BJ (cell line): Measurements from ENCODE around the gene OR6S1. TPM values are rescaled to one million over a fixed set of nuclear protein-coding genes. Genes with fewer than 3 reads are reported as not detected.

Experiments used
- CTCF ChIA-PET: fragments of 350-600 bp; formaldehyde crosslinking; extraction: SDS; loops from one replicate; lab custom pipeline; 2021; ENCODE audit warnings: antibody characterized with exemption, inconsistent platforms; lab: Yijun Ruan, JAX
- POLR2A ChIA-PET: fragments of 300-600 bp; sonication (Branson Sonifier 250); formaldehyde crosslinking; extraction: SDS; loops from one replicate; lab custom pipeline; 2021; ENCODE audit warnings: antibody characterized with exemption; lab: Charles Lee
- DNase-seq: peaks from one replicate; pipeline ENCODE4 v3.0.0-alpha.2; 2011; ENCODE audit warnings: low read depth
- H3K27me3 ChIP-seq: 2 replicates; pipeline ENCODE4 v1.6.0; 2011; ENCODE audit warnings: low read length; ENCODE audit not compliant: control insufficient read depth, insufficient read depth
- H3K36me3 ChIP-seq: 2 replicates; pipeline ENCODE4 v1.5.1; 2011; ENCODE audit warnings: low read length; ENCODE audit not compliant: control insufficient read depth, insufficient read depth
- H3K4me3 ChIP-seq: 2 replicates; pipeline ENCODE4 v1.5.1; 2011; ENCODE audit warnings: low read depth, mild to moderate bottlenecking, control low read depth, low read length
- polyA plus RNA-seq: library from polyadenylated mRNA; depleted of rRNA; stranded (reverse); fragments of >200 nt; gene quantifications from 2 replicates; pipeline ENCODE4 v1.2.3, GENCODE V29; 2011; rRNA removed
- small RNA-seq: library from RNA; depleted of rRNA; stranded (forward); fragments of <200 nt; gene quantifications from one replicate; pipeline ENCODE3, GENCODE V24; 2012; ENCODE audit warnings: low replicate concordance, low read depth; ENCODE audit not compliant: insufficient read length
- TF ChIP-seq, protein P1 (sequence below): IDR thresholded peaks from 2 replicates; pipeline ENCODE4 v1.5.1; 2011; ENCODE audit warnings: low read depth, mild to moderate bottlenecking, control low read depth, inconsistent platforms, low read length, moderate library complexity; ENCODE audit not compliant: insufficient read depth

The OR6S1 gene
- polyA plus RNA-seq, 1 experiment: not detected

DNA sequence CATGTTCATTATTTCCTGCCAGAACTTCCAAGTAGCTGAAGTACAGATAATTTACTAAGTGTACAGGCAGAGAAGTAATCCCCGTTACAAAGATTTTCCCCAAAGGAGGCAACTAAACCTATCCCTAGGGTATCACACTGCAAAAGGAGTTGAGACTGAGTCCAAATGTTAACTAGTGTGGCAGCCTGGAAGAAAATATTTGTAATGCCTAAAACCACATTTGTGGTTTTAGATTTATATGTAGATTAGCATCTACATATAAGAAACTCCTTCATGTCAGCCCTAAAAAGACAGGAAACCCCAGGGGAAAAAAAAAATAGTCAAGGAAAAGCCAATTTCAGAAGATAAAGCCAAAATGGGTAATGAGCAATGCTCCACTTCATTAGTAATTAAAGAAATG, 48.9 kb downstream of the OR6S1 start:
- Histone ChIP-seq H3K4me3 (no peak overlapping the region), H3K27me3 (no peaks in the 10 kb centered on the region; the same call in 1 of the 2 replicates), H3K36me3 (no peaks in the 10 kb centered on the region)
- POLR2A ChIA-PET: no interaction called here
- DNase-seq: no peak
- TF ChIP-seq, protein P1, sequence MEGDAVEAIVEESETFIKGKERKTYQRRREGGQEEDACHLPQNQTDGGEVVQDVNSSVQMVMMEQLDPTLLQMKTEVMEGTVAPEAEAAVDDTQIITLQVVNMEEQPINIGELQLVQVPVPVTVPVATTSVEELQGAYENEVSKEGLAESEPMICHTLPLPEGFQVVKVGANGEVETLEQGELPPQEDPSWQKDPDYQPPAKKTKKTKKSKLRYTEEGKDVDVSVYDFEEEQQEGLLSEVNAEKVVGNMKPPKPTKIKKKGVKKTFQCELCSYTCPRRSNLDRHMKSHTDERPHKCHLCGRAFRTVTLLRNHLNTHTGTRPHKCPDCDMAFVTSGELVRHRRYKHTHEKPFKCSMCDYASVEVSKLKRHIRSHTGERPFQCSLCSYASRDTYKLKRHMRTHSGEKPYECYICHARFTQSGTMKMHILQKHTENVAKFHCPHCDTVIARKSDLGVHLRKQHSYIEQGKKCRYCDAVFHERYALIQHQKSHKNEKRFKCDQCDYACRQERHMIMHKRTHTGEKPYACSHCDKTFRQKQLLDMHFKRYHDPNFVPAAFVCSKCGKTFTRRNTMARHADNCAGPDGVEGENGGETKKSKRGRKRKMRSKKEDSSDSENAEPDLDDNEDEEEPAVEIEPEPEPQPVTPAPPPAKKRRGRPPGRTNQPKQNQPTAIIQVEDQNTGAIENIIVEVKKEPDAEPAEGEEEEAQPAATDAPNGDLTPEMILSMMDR: no peak
- CTCF ChIA-PET: interaction anchor here (0.6 kb wide), 1 partner anchor 1130 kb away, joined by 3 read pairs; no protein-coding TSS in a partner anchor

DNA sequence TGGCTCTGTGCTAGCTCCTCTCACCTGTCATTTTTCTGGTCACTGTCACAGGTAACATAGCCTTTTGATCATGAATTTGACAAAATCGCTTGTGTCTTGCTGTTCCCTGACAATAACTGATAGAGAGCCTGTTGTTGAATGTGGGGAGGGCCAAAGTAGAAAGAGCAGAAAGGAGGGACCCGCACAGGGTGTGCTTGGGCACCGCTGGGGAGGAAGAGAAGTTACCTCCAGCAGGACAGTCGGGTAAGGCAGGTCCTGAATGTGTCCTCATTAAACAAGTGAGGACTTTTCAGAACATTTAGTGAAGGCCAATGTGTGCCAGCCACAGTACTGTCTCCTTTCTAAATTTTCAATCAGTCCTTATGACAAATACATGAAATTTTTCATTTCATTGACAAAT, 50.3 kb downstream of the OR6S1 start, which contains the start of gene RNASE12:
Gene RNASE12, minus strand, starts transcription at position 142 of the 400 bp plus-strand sequence. CDS start 653 bp downstream, outside the sequence.
- CTCF ChIA-PET: no interaction called here
- POLR2A ChIA-PET: no interaction called here
- H3K27me3 ChIP-seq: no peaks in the 10 kb centered on the region; the same call in 1 of the 2 replicates
- no peak for DNase-seq
- no peak within 1 kb of the TSS for H3K4me3 ChIP-seq
- H3K36me3 ChIP-seq: no peaks in the 10 kb centered on the region
- TF ChIP-seq, protein P1: no peak

Small RNA genes within 50 kb of the gene (small RNA-seq; reads per million reads assigned to genes)
- gene RF00019: not detected

Other genes starting within 250 kb of the OR6S1 start
- 12.2 and 12.7 TPM in 2 replicates for gene TEP1, start 228.2 kb downstream of the OR6S1 start, polyA plus RNA-seq
- gene KLHL33, start 205.5 kb downstream of the OR6S1 start, polyA plus RNA-seq: 0.12 and 0.22 TPM in 2 replicates
- 21.2 and 28.9 TPM in 2 replicates for gene OSGEP, start 186.9 kb downstream of the OR6S1 start, polyA plus RNA-seq
- gene APEX1, start 186.5 kb downstream of the OR6S1 start, polyA plus RNA-seq: 219 and 237 TPM in 2 replicates
- 28.6 and 38.3 TPM in 2 replicates for gene PIP4P1, start 180.3 kb downstream of the OR6S1 start, polyA plus RNA-seq
- 18.4 and 21.4 TPM in 2 replicates for gene PNP, start 172.3 kb downstream of the OR6S1 start, polyA plus RNA-seq
- gene RNASE10, start 136.2 kb downstream of the OR6S1 start, polyA plus RNA-seq: not detected in 2 replicates
- gene RNASE9, start 80.6 kb downstream of the OR6S1 start, polyA plus RNA-seq: not detected in 2 replicates
- gene RNASE11, start 53.7 kb downstream of the OR6S1 start, polyA plus RNA-seq: not detected in 2 replicates
- not detected in 2 replicates for gene RNASE12, start 50.3 kb downstream of the OR6S1 start, polyA plus RNA-seq
- gene RNASE4, start 42.9 kb upstream of the OR6S1 start, polyA plus RNA-seq: 38.6 and 42.4 TPM in 2 replicates
- 9.2 and 12.7 TPM in 2 replicates for gene ANG, start 47.1 kb upstream of the OR6S1 start, polyA plus RNA-seq
- gene EDDM3A, start 104.2 kb upstream of the OR6S1 start, polyA plus RNA-seq: not detected in 2 replicates
- not detected in 2 replicates for gene EDDM3B, start 126.7 kb upstream of the OR6S1 start, polyA plus RNA-seq
- gene RNASE6, start 139.6 kb upstream of the OR6S1 start, polyA plus RNA-seq: not detected in 2 replicates
- not detected in 2 replicates for gene RNASE1, start 161.2 kb upstream of the OR6S1 start, polyA plus RNA-seq
- not detected in 2 replicates for gene RNASE3, start 249.7 kb upstream of the OR6S1 start, polyA plus RNA-seq